SKM-1 treated with dmso at 0.1 percent for 144 hours (cell line): ENCODE results near the gene ARRDC5.
"Not testable (repeated sequence)": the region's sequence is repeated elsewhere in the genome, so short reads cannot be mapped to it uniquely, and the experiment has no call there.

Source experiments
- DNase-seq: peaks from one replicate; lab custom pipeline; 2025; ENCODE audit not compliant: unreplicated experiment; lab: John Stamatoyannopoulos, UW

The ARRDC5 gene

GRCh38 chr19:4910594-4911281 lies 8.0 kb upstream of the ARRDC5 start:
- peak; percentile 77 for DNase-seq

GRCh38 chr19:4909897-4910593 lies 7.3 kb upstream of the ARRDC5 start:
- peak; percentile 95 for DNase-seq

GRCh38 chr19:4909156-4909896 lies 6.6 kb upstream of the ARRDC5 start, which contains the start of gene UHRF1:
Gene UHRF1, plus strand, starts transcription at chr19:4909501. Its CDS starts 1,385 bp downstream, at chr19:4910886.
- DNase-seq = peak; percentile 35

DNA sequence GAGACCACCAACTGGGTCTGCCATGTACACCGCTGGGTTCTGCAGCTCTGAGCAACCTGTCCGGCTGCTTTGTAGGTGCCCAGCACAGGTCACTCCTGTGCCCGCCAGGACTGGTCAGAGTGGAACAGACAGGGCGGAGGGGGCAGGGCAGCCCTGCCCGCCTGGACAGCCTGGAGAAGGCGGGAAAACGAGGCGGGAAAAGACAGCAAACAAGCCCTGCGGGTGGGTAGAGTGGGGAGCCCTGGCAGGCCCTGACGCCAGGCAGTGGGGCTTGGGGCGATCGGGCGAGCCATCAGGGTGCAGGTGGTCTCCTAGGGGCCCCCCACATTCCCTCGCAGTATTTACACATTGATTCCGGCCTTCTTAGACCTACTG lies 6.1 kb upstream of the ARRDC5 start:
- no peak for DNase-seq

DNA sequence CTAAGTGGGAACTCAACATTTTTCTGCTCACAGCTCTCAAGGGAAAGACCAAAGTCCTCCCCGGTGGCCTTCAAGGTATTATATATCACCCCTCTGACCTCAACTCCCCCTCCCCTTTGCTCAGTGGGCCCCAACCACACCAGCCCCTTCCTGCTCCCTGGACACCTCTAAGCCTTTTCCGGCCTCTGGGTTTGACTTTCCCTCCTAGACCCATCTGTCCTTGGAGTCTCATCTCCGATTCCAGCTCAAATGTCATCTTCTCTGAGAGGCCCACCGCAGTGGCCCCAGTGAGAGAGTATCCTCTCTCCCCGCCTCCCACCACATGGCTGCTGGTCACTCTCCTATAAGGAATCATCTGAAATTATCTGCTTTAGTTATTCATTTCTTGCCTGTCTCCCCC lies 5.7 kb upstream of the ARRDC5 start:
- DNase-seq = no peak

DNA sequence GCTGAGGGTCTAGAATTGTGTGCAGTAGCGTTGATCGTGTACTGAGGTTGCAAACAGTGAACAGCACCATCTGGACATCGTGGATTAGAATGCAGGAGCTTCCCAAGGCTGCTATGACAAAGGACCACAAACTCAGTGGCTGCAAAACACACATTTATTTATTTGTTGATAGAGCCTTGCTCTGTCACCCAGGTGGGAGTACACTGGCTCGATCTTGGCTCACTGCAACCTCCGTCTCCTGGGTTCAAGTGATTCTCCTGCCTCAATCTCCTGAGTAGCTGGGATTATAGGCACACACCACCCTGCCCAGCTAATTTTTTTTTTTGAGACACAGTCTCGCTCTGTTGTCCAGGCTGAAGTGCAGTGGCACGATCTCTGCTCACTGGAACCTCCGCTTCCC lies 4.3 kb upstream of the ARRDC5 start:
- DNase-seq = no peak

- DNase-seq = no peak
These were observed 1.8 kb upstream of the ARRDC5 start for GRCh38 chr19:4904481-4904880.

DNA sequence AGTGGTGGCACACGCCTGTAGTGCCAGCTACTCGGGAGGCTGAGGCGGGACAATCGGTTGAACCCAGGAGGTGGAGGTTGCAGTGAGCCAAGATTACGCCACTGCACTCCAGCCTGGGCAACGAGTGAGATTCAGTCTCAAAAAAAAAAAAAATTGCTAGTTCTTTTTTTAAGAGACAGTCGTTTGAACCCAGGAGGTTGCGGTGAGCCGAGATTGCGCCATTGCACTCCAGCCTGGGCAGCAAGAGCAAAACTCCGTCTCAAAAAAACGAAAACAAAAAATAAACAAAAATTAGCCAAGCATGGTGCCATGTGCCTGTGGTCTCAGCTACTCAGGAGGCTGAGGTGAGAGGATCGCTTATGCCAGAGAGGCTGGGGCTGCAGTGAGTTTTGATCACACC lies 1.8 kb downstream of the ARRDC5 start:
- peak; percentile 84 for DNase-seq

GRCh38 chr19:4897146-4897545 lies 5.5 kb downstream of the ARRDC5 start:
- DNase-seq = no peak

DNA sequence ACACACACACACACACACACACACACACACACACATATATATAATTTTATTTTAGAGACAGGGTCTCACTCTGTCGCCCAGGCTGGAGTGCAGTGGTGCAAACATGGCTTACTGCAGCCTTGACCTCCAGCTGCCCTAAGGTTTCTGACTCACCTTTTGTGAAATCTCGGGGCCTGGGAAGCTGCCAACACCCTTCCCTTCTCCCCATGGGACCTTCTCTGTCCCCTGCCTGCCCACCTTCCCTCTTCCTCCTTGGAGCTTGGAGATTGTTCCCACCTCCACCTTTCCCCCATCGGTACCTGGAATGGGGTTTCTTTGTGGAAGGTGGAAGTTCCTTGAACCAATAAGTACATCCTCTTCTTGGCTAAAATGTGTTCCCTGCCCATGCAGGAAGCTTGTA lies 6.3 kb downstream of the ARRDC5 start:
- DNase-seq = peak; percentile 53

- DNase-seq = not testable (repeated sequence)
These were observed 9.7 kb downstream of the ARRDC5 start for GRCh38 chr19:4892962-4893361.

- no peak for DNase-seq
These were observed 11.6 kb downstream of the ARRDC5 start for GRCh38 chr19:4891066-4891465.

DNA sequence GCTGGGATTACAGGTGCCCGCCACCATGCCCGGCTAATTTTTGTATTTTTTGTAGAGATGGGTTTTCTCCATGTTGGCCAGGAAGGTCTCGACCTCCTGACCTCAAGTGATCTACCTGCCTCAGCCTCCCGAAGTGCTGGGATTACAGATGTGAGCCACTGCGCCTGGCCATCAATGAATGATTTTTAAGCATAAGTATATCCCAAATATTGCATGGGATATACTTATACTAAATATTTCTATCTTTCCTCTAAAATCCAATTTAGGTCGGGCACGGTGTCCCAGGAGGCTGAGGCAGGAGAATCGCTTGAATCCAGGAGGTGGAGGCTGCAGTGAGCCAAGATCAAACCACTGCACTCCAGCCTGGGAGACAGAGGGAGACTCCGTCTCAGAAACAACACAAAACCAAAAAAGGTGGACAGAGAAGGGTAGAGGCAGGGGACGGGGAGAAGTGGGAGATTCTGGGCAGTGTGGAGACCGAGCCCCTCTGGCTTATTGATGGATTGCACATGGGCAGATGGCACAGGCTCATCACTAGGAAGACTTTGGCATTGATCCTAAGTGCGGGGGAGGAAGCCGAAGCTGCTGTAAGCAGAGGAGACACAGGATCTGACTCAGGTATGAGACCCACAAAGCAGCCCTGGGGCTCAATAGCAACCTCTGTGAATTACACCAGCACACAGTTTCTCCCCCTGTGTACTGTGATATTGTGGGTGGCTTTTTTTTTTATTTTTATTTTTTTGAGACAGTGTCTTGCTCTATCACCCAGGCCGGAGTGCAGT lies 13.5 kb downstream of the ARRDC5 start:
- DNase-seq = no peak

DNA sequence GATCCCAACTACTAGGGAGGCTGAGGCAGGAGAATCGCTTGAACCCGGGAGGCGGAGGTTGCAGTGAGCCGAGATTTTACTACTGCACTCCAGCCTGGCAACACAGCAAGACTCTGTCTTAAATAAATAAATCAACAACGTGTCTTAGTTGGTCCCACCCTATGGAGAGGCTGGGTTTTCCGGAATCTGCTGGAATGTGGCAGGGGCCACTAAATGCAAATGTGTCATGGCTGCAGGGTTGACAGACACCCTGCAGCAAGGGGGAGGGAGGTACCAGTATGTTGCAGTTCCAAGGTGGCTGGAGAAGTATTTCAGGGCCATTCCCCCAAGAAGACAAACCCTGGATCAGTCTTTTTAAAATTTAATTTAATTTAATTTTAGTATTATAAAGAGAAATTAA lies 14.9 kb downstream of the ARRDC5 start:
- not testable (repeated sequence) for DNase-seq

DNA sequence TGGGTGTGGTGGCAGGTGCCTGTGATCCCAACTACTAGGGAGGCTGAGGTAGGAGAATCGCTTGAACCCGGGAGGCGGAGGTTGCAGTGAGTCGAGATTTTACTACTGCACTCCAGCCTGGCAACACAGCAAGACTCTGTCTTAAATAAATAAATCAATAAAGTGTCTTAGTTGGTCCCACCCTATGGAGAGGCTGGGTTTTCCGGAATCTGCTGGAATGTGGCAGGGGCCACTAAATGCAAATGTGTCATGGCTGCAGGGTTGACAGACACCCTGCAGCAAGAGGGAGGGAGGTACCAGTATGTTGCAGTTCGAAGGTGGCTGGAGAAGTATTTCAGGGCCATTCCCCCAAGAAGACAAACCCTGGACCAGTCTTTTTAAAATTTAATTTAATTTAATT lies 17.7 kb downstream of the ARRDC5 start:
- DNase-seq = not testable (repeated sequence)

DNA sequence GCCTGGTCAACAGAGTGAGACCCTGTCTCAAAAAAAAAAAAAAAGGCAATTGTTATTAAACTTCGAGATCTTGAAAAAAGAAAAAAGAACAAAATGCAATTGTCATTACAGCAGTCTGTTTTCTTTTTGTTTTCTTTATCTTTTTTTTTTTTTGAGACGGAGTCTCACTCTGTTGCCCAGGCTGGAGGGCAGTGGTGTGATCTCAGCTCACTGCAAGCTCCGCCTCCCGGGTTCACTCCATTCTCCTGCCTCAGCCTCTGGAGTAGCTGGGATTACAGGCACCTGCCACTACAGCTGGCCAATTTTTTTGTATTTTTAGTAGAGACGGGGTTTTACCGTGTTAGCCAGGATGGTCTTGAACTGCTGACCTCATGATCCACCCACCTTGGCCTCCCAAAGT lies 19.8 kb downstream of the ARRDC5 start:
- not testable (repeated sequence) for DNase-seq

- no peak for DNase-seq
These were observed 23.7 kb downstream of the ARRDC5 start for GRCh38 chr19:4879041-4879440.

- DNase-seq = no peak
These were observed 24.2 kb downstream of the ARRDC5 start for GRCh38 chr19:4878491-4878968.

GRCh38 chr19:4877753-4878490 lies 24.8 kb downstream of the ARRDC5 start:
- DNase-seq = no peak

- DNase-seq = no peak
These were observed 28.8 kb downstream of the ARRDC5 start for GRCh38 chr19:4873930-4874329.
